ENCODE data around the gene TBX10. TPM values are rescaled to one million over a fixed set of nuclear protein-coding genes. Genes with fewer than 3 reads are reported as not detected.

Gene TBX10
- polyA plus RNA-seq, 1 experiment, result not detected

- TF ChIP-seq, protein P1, sequence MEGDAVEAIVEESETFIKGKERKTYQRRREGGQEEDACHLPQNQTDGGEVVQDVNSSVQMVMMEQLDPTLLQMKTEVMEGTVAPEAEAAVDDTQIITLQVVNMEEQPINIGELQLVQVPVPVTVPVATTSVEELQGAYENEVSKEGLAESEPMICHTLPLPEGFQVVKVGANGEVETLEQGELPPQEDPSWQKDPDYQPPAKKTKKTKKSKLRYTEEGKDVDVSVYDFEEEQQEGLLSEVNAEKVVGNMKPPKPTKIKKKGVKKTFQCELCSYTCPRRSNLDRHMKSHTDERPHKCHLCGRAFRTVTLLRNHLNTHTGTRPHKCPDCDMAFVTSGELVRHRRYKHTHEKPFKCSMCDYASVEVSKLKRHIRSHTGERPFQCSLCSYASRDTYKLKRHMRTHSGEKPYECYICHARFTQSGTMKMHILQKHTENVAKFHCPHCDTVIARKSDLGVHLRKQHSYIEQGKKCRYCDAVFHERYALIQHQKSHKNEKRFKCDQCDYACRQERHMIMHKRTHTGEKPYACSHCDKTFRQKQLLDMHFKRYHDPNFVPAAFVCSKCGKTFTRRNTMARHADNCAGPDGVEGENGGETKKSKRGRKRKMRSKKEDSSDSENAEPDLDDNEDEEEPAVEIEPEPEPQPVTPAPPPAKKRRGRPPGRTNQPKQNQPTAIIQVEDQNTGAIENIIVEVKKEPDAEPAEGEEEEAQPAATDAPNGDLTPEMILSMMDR (IDR thresholded peaks at IDR 0.05; ENCODE audit: insufficient read depth, low read depth, low read length), result no peak
- Histone ChIP-seq H3K27me3 (ENCODE audit: control insufficient read depth, insufficient read depth, low read length) (peaks cover 5% of the 10 kb centered on the region), H3K4me3 (ENCODE audit: low read depth, low read length) (no peak overlapping the region), H3K36me3 (ENCODE audit: control insufficient read depth, insufficient read depth, low read length) (no peaks in the 10 kb centered on the region)
- CTCF ChIA-PET, result interaction anchor here (1.9 kb wide), 1 partner anchor 12 kb away, joined by 11 read pairs; no protein-coding TSS in a partner anchor
- POLR2A ChIA-PET, result no interaction called here
- DNase-seq (ENCODE audit: low read depth), result no peak
These were observed 31.6 kb upstream of the TBX10 start for GRCh38 chr11:67671211-67671520.

GRCh38 chr11:67670316-67671210 lies 31.0 kb upstream of the TBX10 start:
- no peaks in the 10 kb centered on the region for H3K36me3 ChIP-seq (ENCODE audit: control insufficient read depth, insufficient read depth, low read length)
- ChIA-PET CTCF (interaction anchor here (1.9 kb wide), 1 partner anchor 11 kb away, joined by 11 read pairs; no protein-coding TSS in a partner anchor), POLR2A (no interaction called here)
- no peak for DNase-seq (ENCODE audit: low read depth)
- TF ChIP-seq, protein P1 (IDR thresholded peaks at IDR 0.05; ENCODE audit: insufficient read depth, low read depth, low read length), result no peak
- H3K4me3 ChIP-seq (ENCODE audit: low read depth, low read length), result no peak overlapping the region
- H3K27me3 ChIP-seq (ENCODE audit: control insufficient read depth, insufficient read depth, low read length), result peaks cover 5% of the 10 kb centered on the region

DNA sequence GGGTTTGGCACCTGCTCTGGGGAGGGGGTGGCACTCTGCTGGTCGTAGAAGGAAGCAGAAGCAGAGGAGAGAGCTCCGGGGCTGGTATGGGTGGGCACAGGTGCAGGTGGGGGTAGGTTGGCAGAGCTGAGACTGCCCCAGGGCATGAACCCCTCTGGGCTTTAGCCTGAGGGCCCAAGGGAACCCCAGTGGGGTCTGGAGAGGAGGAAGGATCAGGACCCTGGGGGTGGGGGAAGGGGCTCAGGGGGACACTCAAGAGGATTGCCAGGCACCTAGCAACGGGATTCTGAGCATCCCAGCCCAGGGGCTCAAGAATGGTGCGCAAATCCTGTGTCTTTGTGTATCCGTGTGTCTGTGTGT lies 28.6 kb upstream of the TBX10 start:
- ChIA-PET CTCF (interaction anchor here (1.2 to 1.4 kb wide), 2 partner anchors 9 to 38 kb away, joined by 3 to 4 read pairs; no protein-coding TSS in a partner anchor), POLR2A (no interaction called here)
- Histone ChIP-seq H3K27me3 (ENCODE audit: control insufficient read depth, insufficient read depth, low read length) (no peaks in the 10 kb centered on the region), H3K4me3 (ENCODE audit: low read depth, low read length) (no peak overlapping the region), H3K36me3 (ENCODE audit: control insufficient read depth, insufficient read depth, low read length) (no peaks in the 10 kb centered on the region)
- TF ChIP-seq, protein P1 (IDR thresholded peaks at IDR 0.05; ENCODE audit: insufficient read depth, low read depth, low read length), result no peak
- no peak for DNase-seq (ENCODE audit: low read depth)

- ChIA-PET CTCF (interaction anchor here (1.2 to 1.4 kb wide), 3 partner anchors 8 to 37 kb away, joined by 3 to 4 read pairs (median 3); no protein-coding TSS in a partner anchor), POLR2A (no interaction called here)
- Histone ChIP-seq H3K36me3 (ENCODE audit: control insufficient read depth, insufficient read depth, low read length) (no peaks in the 10 kb centered on the region), H3K27me3 (ENCODE audit: control insufficient read depth, insufficient read depth, low read length) (no peaks in the 10 kb centered on the region), H3K4me3 (ENCODE audit: low read depth, low read length) (no peak overlapping the region)
- no peak for DNase-seq (ENCODE audit: low read depth)
- TF ChIP-seq, protein P1 (IDR thresholded peaks at IDR 0.05; ENCODE audit: insufficient read depth, low read depth, low read length), result no peak
These were observed 28.1 kb upstream of the TBX10 start for GRCh38 chr11:67667490-67668191.

Data from BJ (cell line).